K562 (cell line): ENCODE measurements around the gene GYPC. TPM values are rescaled to one million over a fixed set of nuclear protein-coding genes. Genes with fewer than 3 reads are reported as not detected.

Experiments
- ATF7 ChIP-seq: fragments of 450-650 bp; IDR thresholded peaks from 2 replicates; pipeline ENCODE4 v1.7.1; 2014; ENCODE audit warnings: mild to moderate bottlenecking, moderate library complexity
- ESRRB ChIP-seq: fragments of 250-450 bp; sonication (Bioruptor Pico); IDR thresholded peaks from 2 replicates; pipeline ENCODE4 v1.5.0; 2020; ENCODE audit warnings: mild to moderate bottlenecking, moderate library complexity, borderline replicate concordance
- ETV1 ChIP-seq: fragments of 450-650 bp; conservative IDR thresholded peaks from 2 replicates; pipeline ENCODE4 v1.6.1; 2016; ENCODE audit warnings: missing genetic modification characterization, control low read depth, low read depth, missing compliant biosample characterization
- MAFF ChIP-seq: IDR thresholded peaks from 2 replicates; pipeline ENCODE4 v1.6.1; 2012; ENCODE audit warnings: low read length, improper control_type of control experiment
- NFIC ChIP-seq: fragments of 450-650 bp; IDR thresholded peaks from 2 replicates; pipeline ENCODE4 v1.6.1; 2017; ENCODE audit warnings: mild to moderate bottlenecking, inconsistent platforms
- PRPF4 ChIP-seq: fragments of 200-400 bp; formaldehyde crosslinking; IDR thresholded peaks from one replicate; pipeline ENCODE4 v1.6.1; 2017; ENCODE audit warnings: low read length, low read depth, mild to moderate bottlenecking; ENCODE audit not compliant: insufficient read depth, poor library complexity, severe bottlenecking
- TCF3 ChIP-seq: sonication (generic); formaldehyde crosslinking; IDR thresholded peaks from 2 replicates; pipeline ENCODE4 v1.4.0; 2020; ENCODE audit warnings: mild to moderate bottlenecking, missing genetic modification reagents
- TEAD1 ChIP-seq, 2 experiments: fragments of 450-650 bp in 1 of 2; sonication (generic) in 1 of 2; formaldehyde crosslinking; IDR thresholded peaks; 2 replicates each; pipeline versions ENCODE4 v1.4.0 to v1.8.0; 2020 to 2022; ENCODE audit warnings: mild to moderate bottlenecking in 2 of 2, missing genetic modification reagents in 1 of 2
- ZFP30 ChIP-seq: fragments of 250-450 bp; sonication (Bioruptor Pico); IDR thresholded peaks from 2 replicates; pipeline ENCODE4 v1.8.0; 2022; ENCODE audit warnings: moderate library complexity, mild to moderate bottlenecking, inconsistent platforms, borderline replicate concordance
- ZNF140 ChIP-seq: fragments of 250-450 bp; sonication (Bioruptor Pico); IDR thresholded peaks from 2 replicates; pipeline ENCODE4 v1.8.0; 2021; ENCODE audit warnings: moderate library complexity, mild to moderate bottlenecking, inconsistent platforms
- ZNF512 ChIP-seq: IDR thresholded peaks from 2 replicates; pipeline ENCODE4 v1.6.1; 2016; ENCODE audit warnings: missing genetic modification characterization, missing compliant biosample characterization
- polyA plus RNA-seq, 8 experiments: library from polyadenylated mRNA; depleted of rRNA in 4 of 8; stranded (reverse) in 5 of 8; unstranded in 3 of 8; fragments of >200 nt; fragmentation: Nextera tagmentation in 2 of 8; fragmentation: Illumina TruSeq in 1 of 8; extraction: Ambion mirVana in 2 of 8; extraction: Trizol in 1 of 8; gene quantifications; 2 replicates each; pipeline versions ENCODE4 v1.2.1 to v1.2.3, GENCODE V29; 2011 to 2014; ENCODE audit warnings: inconsistent platforms in 1 of 8, missing spikeins in 1 of 8
- total RNA-seq, 7 experiments: library from RNA; depleted of rRNA in 6 of 7; stranded (reverse); fragments of >200 nt in 6 of 7; fragmentation: Illumina TruSeq in 2 of 7; extraction: Trizol in 2 of 7; gene quantifications; 2 replicates each; pipeline versions ENCODE4 v1.2.1 to v1.2.3, GENCODE V29; 2011 to 2021; ENCODE audit warnings: low replicate concordance in 1 of 7
- TF ChIP-seq, protein P1 (sequence below), 2 experiments: fragments of 450-650 bp in 1 of 2; sonication (generic) in 1 of 2; formaldehyde crosslinking in 1 of 2; IDR thresholded peaks; 2 replicates each; pipeline versions ENCODE4 v1.7.1 to v1.9.0; 2016 to 2022; ENCODE audit warnings: inconsistent platforms in 1 of 2, mild to moderate bottlenecking in 1 of 2, missing genetic modification reagents in 1 of 2
- TF ChIP-seq, protein P2 (sequence below): fragments of 250-450 bp; sonication (Bioruptor Pico); IDR thresholded peaks from 2 replicates; pipeline ENCODE4 v1.6.1; 2021; ENCODE audit warnings: mild to moderate bottlenecking
- TF ChIP-seq, protein P3 (sequence below): fragments of 450-650 bp; IDR thresholded peaks from 2 replicates; pipeline ENCODE4 v1.6.1; 2016; ENCODE audit warnings: low read depth, mild to moderate bottlenecking, moderate library complexity

The GYPC gene
- total and polyA plus RNA-seq, 9 of the 15 experiments (the other 6 are each of a cell fraction or from before 2014, with no cell fraction given) = 50.6 to 282 (median 194) TPM

GRCh38 chr2:126655500-126656430 is at the start of gene GYPC (continued):
- TF ChIP-seq, protein P1, sequence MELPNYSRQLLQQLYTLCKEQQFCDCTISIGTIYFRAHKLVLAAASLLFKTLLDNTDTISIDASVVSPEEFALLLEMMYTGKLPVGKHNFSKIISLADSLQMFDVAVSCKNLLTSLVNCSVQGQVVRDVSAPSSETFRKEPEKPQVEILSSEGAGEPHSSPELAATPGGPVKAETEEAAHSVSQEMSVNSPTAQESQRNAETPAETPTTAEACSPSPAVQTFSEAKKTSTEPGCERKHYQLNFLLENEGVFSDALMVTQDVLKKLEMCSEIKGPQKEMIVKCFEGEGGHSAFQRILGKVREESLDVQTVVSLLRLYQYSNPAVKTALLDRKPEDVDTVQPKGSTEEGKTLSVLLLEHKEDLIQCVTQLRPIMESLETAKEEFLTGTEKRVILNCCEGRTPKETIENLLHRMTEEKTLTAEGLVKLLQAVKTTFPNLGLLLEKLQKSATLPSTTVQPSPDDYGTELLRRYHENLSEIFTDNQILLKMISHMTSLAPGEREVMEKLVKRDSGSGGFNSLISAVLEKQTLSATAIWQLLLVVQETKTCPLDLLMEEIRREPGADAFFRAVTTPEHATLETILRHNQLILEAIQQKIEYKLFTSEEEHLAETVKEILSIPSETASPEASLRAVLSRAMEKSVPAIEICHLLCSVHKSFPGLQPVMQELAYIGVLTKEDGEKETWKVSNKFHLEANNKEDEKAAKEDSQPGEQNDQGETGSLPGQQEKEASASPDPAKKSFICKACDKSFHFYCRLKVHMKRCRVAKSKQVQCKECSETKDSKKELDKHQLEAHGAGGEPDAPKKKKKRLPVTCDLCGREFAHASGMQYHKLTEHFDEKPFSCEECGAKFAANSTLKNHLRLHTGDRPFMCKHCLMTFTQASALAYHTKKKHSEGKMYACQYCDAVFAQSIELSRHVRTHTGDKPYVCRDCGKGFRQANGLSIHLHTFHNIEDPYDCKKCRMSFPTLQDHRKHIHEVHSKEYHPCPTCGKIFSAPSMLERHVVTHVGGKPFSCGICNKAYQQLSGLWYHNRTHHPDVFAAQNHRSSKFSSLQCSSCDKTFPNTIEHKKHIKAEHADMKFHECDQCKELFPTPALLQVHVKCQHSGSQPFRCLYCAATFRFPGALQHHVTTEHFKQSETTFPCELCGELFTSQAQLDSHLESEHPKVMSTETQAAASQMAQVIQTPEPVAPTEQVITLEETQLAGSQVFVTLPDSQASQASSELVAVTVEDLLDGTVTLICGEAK (IDR thresholded peaks at IDR 0.05) = no peak
- TF ChIP-seq, protein P1 (CRISPR knock-in tag; IDR thresholded peaks at IDR 0.05) = no peak
- TF ChIP-seq ZNF140 (CRISPR knock-in tag) (no peak), ETV1 (tag) (peak; percentile 36; the same call in 1 of the 2 replicates), MAFF (no peak), TCF3 (CRISPR knock-in tag) (no peak), NFIC (no peak; the same call in 1 of the 2 replicates), TEAD1 (CRISPR knock-in tag; IDR thresholded peaks at IDR 0.05) (peak in 1 of 2 experiments; percentile 61; a peak in 1 of 4 replicates), PRPF4 (no peak), ESRRB (CRISPR knock-in tag) (no peak), ZFP30 (CRISPR knock-in tag) (no peak), ATF7 (peak; percentile 66; the same call in 1 of the 2 replicates), ZNF512 (tag) (peak; percentile 55)
- TF ChIP-seq, protein P2, sequence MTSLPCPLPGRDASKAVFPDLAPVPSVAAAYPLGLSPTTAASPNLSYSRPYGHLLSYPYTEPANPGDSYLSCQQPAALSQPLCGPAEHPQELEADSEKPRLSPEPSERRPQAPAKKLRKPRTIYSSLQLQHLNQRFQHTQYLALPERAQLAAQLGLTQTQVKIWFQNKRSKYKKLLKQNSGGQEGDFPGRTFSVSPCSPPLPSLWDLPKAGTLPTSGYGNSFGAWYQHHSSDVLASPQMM (CRISPR knock-in tag) = no peak
- TF ChIP-seq, protein P3, sequence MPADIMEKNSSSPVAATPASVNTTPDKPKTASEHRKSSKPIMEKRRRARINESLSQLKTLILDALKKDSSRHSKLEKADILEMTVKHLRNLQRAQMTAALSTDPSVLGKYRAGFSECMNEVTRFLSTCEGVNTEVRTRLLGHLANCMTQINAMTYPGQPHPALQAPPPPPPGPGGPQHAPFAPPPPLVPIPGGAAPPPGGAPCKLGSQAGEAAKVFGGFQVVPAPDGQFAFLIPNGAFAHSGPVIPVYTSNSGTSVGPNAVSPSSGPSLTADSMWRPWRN = no peak
